Measurements from ENCODE around the gene RTL1.

RTL1 gene

DNA sequence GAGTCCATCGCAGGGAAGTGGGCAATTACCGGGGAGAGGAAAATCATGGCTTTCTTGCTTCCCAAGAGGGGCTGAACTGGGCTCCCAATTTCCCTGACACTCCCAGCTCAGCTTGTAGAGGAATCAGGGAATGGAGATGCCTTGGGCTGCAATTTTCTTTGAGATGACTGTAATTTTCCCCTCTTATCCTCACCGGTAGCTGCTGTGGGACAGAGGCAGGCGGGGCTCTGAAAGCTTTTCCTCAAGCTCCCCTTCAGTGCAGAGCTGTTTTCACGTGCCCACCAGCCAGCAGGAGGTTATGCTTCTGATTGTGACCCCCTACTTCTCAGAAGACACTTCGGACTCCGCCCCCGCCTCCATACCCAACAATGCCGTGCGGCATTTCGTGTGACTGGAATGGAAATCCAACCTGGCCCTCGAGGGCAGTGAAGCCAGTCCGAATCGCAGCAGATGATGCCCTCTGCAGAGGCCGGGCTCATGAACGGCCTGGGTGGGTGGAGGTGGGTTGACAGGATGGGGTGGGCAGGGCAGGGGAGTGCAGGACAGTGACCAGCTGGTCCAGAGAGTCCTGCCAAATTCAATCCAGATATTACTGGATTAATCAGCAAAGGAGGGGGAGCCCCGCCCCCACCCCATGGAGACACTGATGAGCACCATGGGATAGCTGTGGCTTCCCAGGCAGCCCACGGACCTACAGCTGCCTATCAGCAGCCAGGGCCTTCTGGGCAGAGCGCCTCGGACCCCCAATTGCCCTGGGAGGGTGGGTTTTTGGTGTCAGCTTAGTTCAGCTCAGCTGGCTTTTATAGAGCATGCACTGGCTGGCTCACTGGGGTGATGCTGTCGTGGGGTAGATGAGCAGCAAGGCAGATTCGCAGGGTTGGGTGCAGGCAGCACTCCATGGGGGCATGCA, 37.6 kb downstream of the RTL1 start:
- no peak for DNase-seq (ENCODE audit: low read depth)

DNA sequence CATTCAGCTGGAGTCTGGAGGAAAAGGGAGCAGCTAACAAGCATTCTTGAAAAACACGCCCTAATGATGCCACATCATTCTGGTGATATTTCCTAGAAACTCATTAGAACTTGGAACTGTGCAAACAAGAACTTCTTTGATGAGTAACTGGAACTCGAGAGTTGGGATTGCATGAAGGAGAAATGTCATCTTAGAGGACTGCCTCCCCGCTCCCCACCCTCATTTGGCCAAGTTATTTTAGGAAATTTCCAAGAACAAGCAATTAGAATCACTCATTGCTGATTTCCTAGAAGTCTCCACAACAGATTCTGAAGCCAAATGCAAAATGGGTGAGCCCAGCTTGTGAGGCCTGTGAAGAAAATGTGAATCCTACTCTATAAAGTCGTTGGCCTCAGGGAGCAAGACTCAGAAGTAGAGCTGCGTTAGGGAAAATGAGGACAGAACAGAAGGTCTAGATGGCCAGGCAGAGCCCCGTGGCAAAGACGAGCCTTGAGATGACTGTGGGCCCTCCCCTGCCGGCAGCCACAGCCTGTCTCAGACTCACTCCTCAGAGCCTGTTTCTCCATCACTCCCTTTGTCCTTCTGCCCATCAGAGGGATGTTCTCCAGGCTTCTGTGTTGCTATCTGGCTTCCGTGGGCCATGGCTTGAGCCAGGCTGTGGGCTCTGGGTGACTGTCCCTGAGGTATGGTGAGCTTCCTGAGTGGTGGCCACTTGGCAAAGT, 38.4 kb downstream of the RTL1 start:
- no peak for DNase-seq (ENCODE audit: low read depth)

DNA sequence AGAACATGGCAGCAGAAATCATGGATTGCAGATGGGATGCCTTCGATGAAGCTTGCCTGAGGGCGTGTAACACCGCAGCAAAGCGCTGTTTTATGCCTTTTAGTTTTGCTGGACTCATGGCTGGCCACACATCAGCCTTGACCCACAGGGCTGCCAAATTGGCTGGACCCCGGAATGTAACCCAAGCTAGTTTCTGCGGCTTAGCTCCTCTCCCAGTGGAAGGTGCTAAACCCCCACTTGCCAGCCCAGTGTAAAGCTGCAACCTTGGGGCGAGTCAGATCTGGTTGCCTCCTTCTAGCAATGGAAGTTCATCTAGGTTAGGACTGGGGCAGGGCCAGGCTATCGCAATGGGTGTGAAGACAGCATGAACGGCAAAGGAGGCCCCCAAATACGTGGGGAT, 39.3 kb downstream of the RTL1 start:
- DNase-seq (ENCODE audit: low read depth), result no peak

- DNase-seq (ENCODE audit: low read depth), result no peak
Measured at GRCh38 chr14:100862793-100863192, 40.7 kb downstream of the RTL1 start.

GRCh38 chr14:100862277-100862676, 41.2 kb downstream of the RTL1 start:
- no peak for DNase-seq (ENCODE audit: low read depth)

DNA sequence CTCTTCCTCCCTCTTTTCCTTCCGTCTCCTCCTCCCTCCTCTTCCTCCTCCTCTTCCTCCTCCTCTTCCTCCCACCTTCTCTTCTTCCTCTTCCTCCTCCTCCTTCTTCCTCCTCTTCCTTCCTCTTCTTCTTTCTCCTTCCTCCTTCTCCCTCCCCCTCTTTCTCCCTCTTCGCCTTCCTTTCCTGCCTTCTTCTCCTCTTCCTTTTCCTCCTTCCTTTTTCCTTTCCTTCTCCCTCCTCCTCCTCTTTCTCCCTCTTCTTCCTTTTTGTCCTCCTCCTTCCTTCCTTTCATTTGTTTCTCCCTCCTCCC, 41.6 kb downstream of the RTL1 start:
- DNase-seq (ENCODE audit: low read depth), result no peak

DNA sequence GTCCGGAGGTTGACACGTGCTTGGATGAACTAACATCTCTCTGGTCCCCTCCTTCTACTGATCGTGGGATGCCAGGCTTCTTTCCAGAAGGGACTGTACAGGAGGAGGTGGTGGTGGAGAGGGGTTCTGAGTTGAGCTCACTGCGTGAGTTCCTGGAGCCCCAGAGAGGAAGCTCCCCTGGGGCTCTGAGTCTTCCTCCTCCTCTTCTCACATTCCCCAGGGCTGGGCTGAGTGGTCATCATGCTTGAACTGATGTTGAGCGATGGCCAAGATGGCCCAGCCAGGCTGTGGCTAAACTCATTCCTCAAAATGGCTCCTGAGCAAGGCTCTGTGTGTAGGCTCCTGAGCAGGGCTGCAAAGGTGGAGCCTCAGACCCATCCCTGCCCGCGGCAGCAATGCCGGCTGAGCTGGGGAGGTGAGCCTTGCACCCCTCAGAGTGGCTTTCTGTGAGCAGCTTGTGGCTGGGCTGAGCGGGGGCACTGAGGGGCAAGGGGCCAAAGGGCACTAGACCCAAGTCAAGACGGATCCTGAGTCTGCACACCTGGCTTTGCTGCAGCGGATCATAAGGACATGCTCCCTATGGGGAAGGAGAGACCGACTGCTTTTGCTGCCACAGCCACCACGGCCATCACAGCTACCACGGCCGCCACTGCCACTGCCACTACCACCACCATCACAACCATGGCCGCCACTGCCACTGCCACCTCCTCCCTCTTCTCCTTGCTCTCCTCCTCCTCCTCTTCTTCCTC, 42.2 kb downstream of the RTL1 start:
- no peak for DNase-seq (ENCODE audit: low read depth)

DNA sequence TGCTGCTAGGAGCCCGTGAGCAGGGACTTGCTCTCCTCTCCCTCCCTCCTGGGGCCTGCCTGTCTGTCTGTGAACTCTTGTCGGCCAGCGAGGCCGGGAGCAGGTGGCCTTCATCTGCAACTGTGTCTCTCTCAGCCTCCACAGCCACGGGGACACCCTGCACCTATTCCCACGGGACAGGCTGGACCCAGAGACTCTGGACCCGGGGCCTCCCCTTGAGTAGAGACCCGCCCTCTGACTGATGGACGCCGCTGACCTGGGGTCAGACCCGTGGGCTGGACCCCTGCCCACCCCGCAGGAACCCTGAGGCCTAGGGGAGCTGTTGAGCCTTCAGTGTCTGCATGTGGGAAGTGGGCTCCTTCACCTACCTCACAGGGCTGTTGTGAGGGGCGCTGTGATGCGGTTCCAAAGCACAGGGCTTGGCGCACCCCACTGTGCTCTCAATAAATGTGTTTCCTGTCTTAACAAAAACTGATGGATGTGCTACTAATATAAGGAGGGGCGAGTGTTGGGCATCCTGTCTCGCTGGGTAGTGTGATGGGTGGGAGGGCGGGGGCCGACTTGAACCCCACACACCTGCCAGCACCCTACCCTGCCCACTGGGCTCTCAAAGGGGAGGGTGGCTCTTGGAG, 42.9 kb downstream of the RTL1 start:
- DNase-seq (ENCODE audit: low read depth), result no peak

DNA sequence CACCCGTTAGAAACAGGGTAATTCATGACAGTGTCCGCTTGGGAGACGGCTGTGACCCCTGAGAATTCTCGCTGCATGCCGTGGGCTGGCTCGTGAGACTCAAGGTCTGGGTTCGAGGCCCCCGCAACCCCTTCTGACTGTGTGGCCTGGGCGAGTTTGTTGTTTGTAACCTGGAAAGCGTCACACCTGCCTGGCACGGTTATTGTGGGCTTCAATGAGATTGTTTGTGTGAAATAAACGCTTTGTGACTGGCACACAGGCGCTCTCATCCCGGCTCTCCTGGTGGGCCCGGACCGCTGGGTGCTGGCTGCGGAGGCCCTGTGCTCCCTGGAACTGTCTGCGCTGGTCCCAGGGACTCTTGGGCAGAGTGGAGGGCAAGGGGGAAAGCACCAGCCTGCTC, 43.7 kb downstream of the RTL1 start:
- DNase-seq (ENCODE audit: low read depth), result no peak

DNA sequence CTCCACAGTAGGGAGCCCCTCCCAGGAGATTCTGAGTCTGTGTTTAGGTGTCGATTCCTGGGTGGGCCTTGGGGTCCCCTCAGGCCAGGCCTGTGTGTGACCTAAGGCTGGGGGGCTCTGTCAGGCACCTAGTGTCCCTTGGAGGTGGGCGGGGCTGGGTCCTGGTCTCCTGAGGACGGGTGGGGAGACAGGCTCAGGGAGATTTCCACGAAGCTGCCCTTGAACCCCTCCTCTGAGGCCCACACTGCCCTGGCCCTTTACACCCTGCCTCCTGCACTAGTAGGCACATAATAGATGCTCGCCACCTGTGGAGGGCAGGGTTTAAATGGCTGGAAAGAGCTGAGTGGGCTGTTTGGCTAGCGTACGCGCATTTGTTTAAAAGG, 44.7 kb downstream of the RTL1 start:
- no peak for DNase-seq (ENCODE audit: low read depth)

GRCh38 chr14:100857923-100858837, 45.3 kb downstream of the RTL1 start:
- no peak for DNase-seq (ENCODE audit: low read depth)

DNA sequence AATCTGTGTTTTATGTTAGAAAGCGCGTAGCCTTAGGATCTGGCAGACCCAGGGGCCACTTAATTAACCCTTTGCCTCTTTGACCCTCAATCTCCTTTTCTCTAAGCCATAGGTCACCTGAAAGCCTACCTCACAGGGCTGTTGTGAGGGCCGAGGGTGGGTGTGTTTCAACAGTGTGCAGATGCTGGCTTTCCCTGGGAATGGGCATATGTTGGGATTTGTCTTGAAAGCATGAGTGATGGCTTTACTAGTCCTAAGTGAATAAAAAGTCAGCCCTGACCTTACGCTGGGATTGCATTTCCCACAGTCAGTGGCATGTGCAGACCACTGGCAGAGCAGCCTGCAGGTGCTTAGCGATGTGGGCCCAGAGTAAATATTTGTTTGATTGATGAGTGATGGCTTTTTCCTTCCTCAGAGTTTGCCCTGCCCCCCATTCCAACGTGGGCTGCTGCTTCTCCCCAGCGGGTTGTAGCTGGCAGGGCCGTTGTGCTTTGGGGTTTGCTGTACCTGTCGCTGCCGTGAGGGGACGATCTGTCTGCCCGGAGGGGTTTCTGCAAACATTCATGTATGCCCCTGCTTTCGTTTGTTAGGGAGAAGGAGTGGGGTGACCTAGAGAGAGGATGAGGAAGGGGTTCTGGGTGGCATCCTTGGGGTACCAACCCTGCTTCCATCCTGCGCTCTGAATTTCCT, 46.1 kb downstream of the RTL1 start:
- DNase-seq (ENCODE audit: low read depth), result no peak

GRCh38 chr14:100856056-100856950, 47.2 kb downstream of the RTL1 start:
- no peak for DNase-seq (ENCODE audit: low read depth)

DNA sequence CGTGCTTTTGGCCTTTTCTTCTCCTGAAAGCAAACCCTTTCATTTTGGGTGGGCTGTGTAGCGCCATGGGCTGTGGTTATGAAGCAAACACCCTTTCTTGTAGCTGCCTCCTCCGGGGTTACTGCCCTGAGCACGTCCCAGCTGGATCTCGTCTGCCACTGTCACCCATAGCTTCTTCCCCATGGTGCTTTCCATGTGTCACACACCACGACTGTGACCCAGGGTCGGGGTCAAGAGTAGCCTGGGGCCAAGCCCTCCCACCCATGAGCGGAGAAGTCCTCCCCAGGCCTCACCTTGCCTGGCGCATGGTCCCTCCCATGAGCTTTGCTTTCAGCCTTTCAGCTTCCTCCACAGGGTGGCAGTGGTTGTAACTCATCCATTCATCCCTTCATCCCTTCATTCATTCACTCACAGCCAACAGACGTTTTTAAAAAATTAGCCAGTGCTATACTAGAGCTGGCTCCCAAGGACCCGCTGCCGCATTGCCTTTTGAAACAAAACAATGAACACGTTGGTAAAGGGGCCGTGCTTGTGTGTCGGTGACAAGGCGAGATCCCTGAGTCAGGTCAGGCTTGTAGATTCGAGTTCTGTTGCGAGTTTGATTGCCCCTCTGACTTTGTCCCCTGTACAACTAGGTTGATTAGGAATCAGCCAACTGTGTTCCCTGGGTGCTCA, 48.1 kb downstream of the RTL1 start:
- no peak for DNase-seq (ENCODE audit: low read depth)

- no peak for DNase-seq (ENCODE audit: low read depth)
Measured at GRCh38 chr14:100854435-100854834, 49.1 kb downstream of the RTL1 start.

DNA sequence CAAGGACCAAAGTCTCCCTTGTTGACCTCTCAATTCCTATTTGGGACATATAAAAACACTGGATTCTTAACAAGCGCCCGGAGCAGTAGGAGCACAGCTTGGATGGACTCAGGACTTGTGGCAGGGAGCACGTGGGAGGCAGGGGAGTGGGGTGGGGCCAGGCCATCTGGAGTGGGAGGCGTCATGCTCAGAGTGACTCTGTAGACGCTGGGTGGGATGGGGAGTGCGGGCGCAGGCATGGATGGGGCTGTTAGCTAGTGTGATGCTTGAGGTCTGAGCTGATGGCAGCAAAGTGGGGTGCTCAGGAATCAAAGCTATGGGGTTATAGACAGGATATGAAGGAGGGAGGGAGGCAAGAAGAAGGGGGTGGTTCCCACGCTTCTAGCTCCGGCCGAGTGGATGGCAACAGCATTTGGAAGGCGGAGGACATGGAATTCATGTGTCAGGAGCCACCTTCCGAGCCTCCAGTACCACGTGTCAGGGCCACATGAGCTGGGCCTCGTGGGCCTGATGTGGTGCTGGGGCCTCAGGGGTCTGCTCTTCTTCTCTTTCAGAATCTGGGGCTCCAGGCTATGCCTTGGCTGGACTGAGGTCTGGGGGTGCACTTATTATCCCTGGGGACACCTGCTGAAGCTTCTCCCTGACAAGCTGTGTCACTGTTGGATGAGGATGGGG, 51.4 kb downstream of the RTL1 start:
- DNase-seq (ENCODE audit: low read depth), result no peak

GRCh38 chr14:100851586-100851916, 52.0 kb downstream of the RTL1 start:
- no peak for DNase-seq (ENCODE audit: low read depth)

DNA sequence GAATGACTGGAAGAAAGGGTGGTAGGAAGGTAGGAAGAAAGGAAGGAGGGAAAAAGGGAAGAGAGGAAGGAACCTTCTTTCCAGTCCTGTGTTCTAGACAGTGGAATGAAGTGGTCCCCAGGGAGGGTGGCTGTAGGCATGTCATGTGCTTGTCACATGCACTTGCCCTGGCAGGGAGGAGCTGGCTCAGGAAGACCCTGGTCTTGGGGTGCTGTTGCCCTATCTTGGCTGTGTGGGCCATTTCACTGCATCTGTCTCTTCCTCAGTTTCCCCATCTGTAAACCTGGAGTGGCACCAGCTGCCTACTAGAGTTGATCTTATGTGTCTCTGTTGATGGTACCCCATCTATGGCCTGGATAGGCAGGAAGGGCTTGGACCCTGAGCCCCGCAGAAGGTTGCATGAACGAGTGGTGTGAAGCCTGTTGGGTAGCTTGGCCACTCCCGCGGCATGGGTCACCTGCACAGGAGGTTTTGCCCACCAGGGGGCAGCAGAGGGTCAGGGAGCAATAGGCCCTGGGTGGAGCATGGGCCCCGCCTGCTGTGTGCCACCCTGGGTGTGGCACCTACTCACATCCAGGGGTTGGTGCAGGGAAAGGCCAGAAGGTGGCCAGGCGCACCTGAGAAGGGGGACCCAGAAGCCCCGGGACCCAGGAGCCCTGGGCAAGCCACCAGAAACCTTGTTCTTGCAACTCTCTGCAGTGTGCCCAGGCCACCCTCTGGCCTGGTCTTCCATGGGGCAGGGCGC, 52.5 kb downstream of the RTL1 start:
- DNase-seq (ENCODE audit: low read depth), result no peak

Measured in fibroblast of the conjunctiva (primary cell).